HS-27A (cell line): ENCODE data around the gene ATRN.
"Not testable (repeated sequence)": the region's sequence is repeated elsewhere in the genome, so short reads cannot be mapped to it uniquely, and the experiment has no call there.

Experiments
- DNase-seq: peaks from one replicate; pipeline ENCODE4 v3.0.0-alpha.2; 2012; ENCODE audit warnings: low read depth, missing footprints

The ATRN gene

GRCh38 chr20:3470208-3470626 is 601 bp upstream of the ATRN start:
- DNase-seq, result no peak

DNA sequence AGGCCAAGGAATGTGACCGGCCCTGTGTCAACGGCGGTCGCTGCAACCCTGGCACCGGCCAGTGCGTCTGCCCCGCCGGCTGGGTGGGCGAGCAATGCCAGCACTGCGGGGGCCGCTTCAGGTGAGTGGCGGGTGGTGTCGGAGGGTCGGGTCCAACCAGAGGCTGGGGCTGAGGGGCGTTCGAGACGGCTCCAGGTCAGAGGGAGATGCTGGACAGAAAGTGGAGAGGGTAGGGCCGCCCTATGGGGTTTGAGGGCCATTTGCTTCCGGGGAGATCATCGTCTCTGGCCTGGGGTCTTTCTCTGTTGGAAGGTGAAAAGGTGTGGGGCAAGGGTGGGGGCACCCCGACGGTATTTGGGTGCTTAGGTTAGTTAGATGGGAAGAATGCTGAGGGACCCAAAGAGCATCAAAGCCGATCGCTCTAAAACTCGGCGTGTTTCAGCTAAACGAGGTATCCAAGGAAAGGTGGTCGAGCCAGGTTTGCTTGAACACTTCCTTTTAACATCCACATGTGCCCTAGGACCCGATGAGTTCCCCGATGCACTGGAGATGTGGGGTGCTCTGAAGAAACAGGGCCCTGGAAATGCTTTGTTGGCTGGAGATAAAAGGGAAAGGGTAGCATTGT is 691 bp downstream of the ATRN start:
- DNase-seq, result no peak

DNA sequence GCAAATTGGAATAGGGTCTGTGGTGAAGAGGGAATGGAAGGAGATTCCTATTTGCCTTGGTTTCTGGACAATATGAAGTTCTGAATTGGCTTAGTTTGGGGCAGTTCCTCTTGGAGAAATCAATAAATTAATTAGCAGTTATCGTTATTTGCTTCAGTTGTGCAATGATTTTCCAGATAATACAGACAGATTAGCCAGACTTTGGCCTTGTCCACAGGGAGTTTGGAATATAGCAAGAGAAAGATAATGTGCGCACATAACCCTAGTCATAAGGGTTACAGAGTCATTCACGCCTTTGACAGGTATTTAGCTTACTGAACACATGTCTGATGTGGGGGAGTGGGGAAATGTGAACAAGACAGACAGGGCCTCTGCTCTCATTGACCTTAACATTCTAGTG is 1.3 kb downstream of the ATRN start:
- DNase-seq, result no peak

DNA sequence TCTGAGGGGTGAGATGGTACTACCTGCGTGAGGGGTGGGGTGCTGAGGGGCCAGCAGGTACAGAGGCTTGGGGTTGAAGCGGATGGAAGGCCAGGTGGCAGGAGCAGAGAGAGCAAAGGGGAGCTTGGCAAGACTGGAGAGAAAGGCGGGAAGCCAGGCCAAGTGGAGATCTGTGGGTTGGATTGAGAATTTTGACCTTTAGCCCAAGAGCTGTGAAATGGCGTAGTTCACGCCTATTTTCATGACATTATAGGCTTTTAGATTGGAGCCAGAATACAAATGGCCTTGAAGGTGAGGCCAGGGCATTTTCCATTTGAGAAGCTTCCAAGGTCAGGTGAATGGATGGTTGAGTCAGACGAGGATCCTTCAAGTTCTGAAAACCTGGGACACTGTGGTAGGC is 2.5 kb downstream of the ATRN start:
- no peak for DNase-seq

DNA sequence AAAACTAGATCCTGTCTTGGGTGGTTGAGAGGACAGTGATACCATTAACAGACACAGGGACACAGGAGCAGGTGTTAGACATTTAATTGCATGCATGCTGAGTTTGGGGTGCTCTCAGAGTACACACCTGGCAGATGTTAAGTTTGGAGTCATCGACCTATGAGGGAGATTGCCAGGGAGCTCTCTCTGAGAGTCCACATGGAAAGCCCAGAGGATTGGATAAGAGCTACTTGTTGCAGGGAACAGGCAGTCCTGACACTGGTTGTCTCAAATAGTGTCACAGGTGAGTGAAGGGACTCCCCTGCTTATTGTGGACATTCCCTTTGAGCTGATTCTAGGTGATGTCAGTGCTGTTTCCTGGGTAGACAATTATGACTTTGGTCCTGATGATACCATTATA is 3.1 kb downstream of the ATRN start:
- no peak for DNase-seq

DNA sequence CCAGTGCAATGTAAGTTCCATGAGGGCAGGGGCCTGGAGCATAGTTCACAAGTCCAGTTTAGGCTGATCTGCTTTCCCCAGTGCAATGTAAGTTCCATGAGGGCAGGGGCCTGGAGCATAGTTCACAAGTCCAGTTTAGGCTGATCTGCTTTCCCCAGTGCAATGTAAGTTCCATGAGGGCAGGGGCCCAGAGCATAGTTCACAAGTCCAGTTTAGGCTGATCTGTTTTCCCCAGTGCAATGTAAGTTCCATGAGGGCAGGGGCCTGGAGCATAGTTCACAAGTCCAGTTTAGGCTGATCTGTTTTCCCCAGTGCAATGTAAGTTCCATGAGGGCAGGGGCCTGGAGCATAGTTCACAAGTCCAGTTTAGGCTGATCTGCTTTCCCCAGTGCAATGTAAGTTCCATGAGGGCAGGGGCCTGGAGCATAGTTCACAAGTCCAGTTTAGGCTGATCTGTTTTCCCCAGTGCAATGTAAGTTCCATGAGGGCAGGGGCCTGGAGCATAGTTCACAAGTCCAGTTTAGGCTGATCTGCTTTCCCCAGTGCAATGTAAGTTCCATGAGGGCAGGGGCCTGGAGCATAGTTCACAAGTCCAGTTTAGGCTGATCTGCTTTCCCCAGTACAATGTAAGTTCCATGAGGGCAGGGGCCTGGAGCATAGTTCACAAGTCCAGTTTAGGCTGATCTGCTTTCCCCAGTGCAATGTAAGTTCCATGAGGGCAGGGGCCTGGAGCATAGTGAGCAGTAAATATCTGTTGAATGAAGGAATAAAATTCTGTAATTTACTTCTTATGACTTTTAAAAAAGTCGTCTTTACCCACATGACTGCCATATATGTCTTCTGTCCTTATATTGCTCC is 6.4 kb downstream of the ATRN start:
- DNase-seq, result not testable (repeated sequence)

DNA sequence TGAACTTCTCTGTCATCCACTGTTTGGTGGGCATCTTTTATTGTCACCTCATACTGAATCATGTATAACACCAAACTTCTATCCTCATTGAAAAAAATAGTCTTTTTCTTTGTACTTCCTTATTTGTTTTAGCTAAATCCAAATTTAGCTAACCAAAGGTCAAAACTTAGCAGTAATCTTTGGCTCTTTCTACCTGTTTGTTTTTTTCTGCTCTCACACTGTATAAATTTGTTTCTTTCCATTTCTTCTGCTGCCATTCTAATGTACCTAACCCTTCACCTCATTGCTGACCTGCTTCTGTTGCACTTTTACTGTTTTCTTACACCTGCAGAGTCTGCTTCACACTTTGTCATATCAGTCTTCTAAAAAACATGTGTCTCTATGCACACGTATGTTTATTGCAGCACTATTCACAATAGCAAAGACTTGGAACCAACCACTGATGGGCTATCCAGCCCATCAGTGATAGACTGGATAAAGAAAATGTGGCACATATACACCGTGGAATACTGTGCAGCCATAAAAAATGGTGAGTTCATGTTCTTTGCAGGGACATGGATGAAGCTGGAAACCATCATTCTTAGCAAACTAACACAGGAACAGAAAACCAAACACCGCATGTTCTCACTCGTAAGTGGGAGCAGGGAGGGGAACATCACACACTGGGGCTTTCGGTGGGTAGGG is 7.2 kb downstream of the ATRN start:
- no peak for DNase-seq

GRCh38 chr20:3479025-3479424 is 8.2 kb downstream of the ATRN start:
- no peak for DNase-seq

DNA sequence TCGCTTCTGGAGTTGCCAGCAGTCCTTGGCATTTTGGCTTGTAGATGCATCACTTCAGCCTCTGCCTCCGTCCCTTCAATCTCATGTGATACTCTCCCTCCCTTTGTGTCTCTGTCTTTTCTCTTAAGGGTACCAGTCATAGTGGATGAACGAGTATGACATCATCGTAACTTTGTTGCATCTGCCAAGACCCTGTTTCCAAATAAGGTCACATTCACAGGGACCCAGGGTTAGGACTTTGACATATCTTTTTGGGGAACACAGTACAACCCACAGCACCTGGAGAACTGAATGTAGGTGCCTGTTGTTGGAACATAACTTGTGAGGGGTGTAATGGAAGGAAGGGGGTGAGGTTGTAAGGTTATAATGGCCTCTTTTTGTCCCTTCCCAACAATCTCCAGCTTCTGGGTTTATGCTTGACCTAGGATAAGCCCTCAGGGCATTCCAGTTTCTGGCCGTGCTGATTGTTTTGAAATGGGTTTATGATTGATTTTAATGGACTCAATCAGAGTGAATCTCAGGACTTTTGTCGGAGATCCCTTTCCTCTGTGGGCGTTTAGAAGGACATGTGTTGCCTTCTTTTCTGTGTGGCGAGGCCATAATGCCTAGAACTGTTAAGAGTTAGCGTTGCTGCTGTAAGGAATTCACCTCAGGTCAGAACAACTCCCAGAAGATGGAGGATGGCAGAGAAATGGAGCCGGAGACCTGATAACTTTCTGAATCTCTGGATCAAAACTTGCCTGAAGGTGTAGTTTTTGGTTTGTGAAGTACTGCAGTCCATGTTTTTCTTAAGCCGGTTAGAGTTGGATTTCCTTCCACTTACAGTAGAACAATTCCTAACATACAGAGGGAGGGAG is 9.2 kb downstream of the ATRN start:
- no peak for DNase-seq

DNA sequence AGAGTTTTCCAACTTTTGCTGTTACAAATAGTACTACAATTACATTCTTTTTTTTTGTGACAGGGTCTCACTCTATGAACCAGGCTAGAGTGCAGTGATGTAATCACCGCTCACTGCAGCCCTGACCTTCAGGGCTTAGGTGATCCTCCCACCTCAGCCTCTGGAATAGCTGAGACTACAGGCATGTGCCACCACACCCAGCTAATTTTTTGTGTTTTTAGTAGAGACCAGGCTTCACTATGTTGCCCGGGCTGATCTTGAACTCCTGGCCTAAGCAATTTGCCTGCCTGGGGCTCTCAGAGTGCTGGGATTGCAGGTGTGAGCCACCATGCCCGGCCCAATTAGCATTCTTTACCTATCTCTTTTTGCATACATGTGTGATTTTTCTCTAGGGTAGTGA is 12.5 kb downstream of the ATRN start:
- DNase-seq, result no peak

- DNase-seq, result no peak
Observed at GRCh38 chr20:3483784-3484183, 13.0 kb downstream of the ATRN start.

- no peak for DNase-seq
Observed at GRCh38 chr20:3485913-3486312, 15.1 kb downstream of the ATRN start.

DNA sequence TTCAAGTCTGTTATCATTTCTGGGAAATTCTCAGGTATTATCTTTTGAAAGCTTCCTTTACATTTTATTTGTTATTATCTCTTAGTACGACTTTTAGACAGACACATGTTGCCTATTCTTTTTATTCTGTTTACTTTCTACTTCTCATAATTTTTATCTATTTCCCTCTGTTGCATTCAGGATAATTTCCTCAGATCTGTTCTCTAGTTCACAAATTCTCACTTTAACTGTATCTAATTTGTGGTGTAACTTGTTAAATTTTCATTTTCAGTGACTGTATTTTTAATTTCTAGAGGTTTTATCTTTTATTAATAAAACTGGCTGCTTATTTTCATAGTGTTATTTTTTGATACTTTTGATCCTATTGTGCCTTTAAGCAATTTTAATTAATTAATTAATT is 16.0 kb downstream of the ATRN start:
- DNase-seq, result no peak

GRCh38 chr20:3492669-3493068 is 21.9 kb downstream of the ATRN start:
- DNase-seq, result no peak

DNA sequence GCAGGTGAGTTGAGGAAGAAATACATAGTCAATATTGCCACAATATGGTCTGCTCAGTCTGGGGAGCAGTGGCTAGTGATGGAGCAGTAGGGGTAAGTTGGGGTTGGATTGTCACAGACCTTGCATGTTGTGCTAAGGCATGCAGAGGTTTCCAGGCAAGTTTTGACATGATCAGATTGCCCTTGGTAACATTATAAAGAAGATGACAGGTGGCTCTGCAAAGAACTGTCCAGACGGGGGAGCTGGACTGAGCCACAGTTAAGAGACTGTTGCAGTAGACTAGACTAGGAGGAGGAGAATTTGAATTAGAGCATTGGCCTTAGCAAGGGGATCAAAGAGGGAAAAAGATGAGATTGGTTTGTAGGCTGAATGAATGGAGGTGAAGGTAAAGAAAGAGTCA is 23.4 kb downstream of the ATRN start:
- no peak for DNase-seq

- no peak for DNase-seq
Observed at GRCh38 chr20:3502878-3503277, 32.1 kb downstream of the ATRN start.

- no peak for DNase-seq
Observed at GRCh38 chr20:3505148-3505547, 34.3 kb downstream of the ATRN start.

DNA sequence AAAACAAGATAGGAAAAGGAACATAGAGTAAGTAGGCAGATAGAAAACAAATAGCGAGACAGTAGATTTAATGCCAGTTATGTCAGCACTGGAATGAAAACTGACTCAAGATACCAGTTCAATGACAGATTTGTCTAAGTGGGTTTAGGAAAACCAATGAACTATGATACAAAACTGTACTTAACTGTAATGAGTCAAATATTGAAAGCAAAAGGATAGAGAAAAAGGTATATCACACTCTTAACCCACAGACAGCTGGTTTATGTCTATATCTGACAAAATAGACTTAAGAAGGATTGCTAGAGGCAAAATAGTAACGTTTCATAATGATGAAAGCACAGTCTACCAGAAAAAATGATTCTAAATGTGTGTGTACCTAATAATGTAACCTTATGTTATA is 38.2 kb downstream of the ATRN start:
- no peak for DNase-seq

DNA sequence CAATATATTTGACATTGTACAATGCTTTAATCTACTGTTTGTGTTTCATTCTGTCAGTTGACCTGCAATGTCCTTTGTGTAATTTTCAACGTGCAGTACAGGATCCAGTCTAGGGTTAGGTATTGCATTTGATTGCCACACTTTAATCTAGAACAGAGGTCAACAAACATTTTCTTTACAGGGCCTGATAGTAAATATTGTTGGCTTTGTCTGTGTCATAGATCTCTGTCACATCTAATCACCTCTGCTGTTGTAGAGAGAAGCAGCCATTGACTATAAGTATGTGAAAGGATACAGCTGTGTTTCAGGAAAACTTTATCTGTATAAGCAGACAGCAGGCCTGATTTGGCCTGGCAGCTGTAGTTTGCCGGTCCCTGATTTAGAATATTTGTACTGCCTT is 39.3 kb downstream of the ATRN start:
- no peak for DNase-seq

DNA sequence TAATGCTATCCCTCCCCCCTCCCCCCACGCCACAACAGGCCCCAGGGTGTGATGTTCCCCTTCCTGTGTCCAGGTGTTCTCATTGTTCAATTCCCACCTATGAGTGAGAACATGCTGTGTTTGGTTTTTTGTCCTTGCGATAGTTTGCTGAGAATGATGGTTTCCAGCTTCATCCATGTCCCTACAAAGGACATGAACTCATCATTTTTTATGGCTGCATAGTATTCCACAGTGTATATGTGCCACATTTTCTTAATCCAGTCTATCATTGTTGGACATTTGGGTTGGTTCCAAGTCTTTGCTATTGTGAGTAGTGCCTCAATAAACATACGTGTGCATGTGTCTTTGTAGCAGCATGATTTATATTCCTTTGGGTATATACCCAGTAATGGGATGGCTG is 41.4 kb downstream of the ATRN start:
- not testable (repeated sequence) for DNase-seq

- DNase-seq, result no peak
Observed at GRCh38 chr20:3514012-3514642, 43.3 kb downstream of the ATRN start.
